DMS153 treated with DMSO at 0.1 percent for 48 hours (cell line): ENCODE measurements around the gene ST7.

ENCODE experiments used
- DNase-seq: peaks from one replicate; lab custom pipeline; 2025; ENCODE audit not compliant: unreplicated experiment; lab: John Stamatoyannopoulos, UW

Gene ST7

GRCh38 chr7:117006907-117007684 is 53.8 kb downstream of the ST7 start:
- no peak for DNase-seq

DNA sequence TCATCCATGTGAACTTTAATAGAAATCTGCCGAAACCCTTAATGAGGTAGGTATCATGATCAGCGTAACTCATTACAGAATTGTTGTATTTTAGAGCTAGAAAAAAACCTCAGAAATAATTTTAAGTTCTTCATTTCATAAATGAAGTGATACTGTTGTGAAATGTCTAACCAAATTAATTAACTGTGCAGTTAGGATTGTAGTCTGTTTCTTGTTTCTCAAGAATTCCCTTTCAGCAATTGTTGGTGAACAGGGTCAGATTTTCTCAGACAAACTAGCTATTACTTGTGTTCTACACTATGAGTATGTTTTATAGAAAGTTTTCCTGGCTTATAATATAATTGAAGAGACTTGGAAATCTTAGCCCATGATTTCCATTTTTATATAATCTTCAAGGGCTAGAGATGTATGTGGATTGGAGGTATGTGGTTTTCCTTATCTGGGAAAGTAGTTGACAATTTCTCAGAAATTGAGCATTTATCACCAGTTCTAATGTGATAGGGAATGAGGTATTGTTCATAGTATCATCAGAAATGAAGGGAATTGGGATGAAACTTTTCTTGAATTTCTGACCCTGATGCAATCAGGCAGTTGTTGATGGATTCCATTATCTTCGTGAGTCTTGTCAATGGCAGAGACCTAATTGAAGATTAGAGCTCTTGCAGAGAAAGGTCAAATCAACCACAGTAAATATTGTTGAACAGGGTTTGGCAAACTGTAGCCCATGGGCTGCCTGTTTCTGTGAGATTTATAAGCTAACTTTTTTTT is 55.0 kb downstream of the ST7 start:
- no peak for DNase-seq

DNA sequence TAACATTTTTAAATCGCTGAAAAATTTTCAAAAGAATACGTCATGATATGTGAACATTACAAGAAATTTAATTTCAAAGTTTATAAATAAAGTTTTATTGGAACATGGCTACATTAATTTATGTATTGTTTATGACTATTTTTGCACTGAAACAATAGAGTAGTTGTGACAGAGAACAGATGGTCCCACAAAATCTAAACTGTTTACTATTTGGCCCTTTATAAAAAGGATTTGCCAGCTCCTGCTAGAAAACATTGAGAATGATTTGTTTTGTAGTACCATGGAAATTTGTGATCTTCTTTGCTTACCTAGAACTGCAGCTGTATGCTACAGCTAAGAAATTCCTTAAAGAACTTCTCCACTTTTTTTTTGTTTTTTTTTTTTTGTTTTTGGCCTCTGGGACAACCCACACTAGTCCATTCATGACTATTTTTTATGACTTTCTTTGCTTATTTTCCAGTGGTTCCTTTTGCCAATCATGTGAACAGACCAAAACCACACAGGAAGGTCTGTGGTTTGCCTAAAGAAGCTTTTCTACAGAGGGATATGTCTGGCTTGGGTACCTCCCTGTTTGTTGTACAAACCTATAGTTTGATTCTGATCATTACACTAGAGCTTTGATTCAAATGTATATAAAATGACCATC is 55.7 kb downstream of the ST7 start:
- DNase-seq, result no peak

DNA sequence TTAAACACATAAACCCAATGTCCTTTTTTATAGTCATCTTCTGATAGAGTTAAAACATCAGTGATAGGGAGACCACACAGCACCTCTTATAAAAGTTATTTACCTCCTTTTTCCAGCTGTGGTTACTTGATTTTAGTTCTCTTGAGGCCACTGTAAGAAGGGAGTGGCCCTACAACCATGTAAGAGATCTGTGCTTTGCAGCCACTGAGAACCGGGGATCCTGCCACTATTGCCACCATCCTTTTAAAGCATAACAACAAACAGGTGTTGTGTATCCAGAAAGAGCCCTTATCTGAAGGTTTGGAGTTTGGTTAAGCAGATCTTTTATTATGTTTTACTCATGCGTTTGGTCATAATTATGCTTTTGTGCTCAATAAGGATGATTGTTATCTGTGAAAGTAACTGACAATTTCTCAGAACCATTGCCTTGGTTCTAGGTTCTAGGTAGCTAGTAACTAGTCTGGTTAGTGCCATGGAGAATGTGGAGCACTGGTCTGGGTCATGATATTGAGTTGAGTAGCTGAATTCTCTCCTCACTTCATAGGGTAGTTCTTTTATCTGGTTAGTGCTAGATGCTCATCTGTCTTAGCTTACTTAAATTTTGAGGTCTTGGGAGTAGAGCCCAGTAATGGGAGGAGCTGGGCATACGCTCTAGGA is 56.5 kb downstream of the ST7 start:
- no peak for DNase-seq

DNA sequence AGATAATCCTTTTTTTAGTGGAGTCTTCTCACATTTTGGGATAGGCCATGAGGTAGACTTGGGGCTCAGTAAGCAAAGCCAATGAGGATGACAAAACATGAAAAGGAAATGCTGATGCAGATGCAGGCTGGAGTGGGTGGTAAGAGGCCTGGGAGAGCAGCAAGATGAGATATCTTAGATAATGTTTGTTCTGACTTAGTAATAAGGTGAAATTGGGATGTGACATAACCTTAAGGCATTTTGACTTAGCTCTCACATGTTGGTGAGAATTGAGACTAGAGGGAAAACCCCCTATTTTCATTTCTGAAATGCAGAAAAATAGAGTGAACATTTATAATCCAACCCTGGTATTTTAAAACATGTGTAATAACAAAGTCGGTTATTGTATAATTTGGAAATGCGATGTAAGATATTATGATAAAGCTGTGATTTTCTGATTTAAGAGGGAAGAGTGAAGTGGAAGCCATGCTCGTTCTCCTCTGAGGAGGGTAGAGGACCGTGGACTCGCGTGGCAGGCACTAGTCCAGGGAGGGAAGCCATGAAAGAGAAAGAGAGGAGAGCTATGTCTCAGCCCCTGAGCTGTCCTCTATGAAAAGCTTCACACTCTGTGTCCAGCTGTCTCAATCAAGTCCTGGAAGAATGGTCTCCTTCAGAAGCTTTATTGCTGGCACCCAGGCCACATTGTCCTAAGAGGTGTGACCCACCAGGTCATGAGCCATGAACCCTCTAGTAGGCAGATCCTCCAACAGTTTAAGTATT is 57.3 kb downstream of the ST7 start:
- DNase-seq, result no peak

DNA sequence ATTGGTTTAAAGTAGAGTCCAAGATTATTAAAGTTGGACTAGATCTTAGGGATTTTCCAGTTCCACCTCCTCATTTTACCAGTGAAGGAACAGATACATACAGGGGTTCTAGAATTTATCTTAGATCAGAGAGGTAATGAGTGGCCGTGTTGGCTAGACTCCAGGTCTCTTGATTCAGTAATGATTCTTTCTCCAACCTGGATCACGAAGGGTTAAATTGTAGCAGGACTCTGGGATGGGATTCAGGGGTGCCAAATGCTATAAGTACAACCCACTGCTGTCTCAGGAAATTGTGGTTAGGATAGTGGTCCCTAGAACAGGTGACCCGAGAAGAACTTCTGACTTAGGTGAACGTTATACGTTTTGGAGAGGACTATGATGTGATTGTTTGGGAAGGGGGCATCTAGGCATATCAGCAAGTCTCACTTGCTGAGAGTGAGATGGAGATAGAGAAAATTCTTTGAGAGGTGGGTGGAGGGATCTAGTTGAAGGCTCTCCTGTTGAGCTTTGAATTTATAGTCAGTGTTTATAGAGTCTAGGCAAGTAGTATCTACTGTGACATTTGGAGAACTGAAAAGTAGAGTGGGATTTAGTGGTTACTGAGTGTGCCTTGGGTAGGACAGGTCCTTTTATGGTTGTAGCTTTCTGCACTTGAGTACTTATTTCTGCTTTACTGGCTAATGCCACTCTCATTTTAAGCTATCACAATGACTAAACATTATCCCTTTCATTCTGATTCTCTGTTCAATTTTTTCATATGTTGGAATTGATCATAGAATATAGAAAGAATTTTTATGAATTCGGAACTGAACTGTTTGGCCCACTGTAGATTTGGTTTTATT is 58.3 kb downstream of the ST7 start:
- no peak for DNase-seq

GRCh38 chr7:117012284-117012683 is 59.0 kb downstream of the ST7 start:
- DNase-seq, result no peak

DNA sequence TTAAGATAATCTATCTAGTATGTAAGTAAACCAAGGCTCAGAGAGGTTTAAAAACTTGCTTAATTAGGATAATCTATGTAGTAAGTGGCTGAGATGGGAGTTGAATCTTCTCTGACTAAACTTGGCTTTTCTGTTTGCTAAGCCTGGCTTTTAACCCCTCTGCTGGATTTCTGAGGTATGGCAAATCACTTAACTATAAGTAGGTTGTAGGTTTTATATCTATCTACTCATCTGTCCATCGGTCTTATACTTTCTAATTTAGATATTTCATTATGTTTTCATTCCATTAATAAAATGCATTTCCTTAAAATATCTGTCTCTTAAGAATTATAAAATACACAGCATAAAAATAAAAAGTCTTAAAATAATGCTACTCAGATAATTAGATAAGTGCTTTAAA is 59.4 kb downstream of the ST7 start:
- DNase-seq, result peak; percentile 28

DNA sequence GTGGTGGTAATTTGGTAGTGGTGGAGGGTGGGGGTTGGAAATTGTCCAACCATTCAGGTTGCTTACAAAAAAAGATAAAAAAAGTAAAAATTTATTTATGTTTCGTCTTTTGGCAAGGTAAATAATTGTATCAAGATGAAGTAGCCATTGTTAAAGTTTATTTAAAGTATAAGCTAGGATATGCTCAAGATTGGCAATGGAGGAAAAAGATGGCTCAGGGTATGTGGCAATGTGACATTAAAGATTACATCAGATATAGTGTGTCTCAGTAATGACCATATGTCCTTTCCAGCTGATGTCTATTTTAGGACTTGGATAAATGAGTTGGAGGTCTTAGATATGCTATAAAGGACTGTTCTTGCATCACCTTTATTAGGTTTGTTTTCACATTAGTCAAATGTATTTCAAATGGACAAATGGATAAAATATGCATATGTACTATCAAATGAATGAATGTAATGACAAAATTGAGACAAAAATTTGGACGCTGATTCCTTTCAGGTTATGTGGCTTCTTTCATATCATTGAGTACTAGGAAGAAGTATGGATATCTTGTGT is 60.9 kb downstream of the ST7 start:
- DNase-seq, result no peak

DNA sequence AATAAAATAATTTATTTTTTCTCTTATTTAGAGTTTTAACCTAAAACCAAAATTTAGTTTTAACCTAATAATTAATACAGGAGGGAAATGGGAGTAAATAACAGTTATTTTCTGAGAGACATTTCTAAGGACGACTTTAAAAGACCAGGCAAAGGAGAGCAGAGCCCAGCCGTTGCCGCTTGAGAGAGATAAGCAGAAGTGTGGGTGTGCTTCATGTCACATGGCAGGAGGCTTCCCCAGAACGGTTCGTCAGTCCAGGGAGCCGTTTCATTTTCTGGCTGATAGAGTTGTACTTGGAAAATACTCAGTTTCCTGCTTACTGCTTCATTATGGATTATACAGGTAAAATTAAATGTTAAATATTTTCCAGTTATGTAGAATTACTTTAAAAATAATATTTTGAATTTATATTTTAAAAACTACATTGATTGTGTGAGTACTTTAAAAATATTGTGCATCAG is 61.4 kb downstream of the ST7 start:
- DNase-seq, result no peak

DNA sequence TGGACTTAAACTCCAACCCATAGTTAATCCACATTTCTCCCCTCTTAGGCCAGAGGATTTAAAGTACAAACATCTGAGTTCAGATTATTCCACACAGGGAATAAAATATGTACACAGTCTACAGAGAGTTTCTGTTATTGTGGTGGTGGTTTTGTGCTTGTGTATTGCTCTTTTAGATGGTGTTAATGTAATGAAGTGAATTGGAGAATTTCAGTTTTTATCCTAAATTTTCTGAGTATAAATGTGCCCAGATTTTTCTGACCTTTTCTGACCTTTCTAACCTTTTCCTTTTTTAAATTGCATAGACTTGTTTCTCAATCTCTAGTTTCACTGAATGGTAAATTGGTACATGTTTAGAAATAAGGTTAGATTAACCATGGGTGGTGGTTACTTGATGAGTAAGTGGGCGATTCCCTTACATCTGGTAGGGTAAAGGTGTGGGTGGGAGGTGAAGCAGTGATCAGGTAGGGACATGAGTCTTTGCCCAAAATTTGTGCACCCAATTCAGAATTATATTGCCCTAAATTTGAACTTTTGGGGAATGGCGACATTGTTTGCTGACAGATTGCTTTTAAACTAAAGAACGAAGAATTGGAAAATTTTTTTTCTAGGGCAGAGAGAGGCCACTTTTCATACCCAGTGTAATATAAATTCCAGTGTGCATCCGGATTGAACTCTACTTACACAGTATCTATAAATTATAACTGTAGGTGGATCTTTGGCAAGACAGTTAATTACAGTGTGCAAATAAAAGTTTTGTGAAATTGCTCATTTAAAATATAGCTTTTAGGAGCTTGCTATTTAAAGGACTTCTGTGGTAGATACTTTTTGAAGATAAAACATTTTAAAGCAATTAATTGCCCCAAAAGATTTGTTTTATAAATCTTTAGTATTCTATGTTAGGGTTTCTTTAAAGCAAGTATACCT is 62.2 kb downstream of the ST7 start:
- no peak for DNase-seq

DNA sequence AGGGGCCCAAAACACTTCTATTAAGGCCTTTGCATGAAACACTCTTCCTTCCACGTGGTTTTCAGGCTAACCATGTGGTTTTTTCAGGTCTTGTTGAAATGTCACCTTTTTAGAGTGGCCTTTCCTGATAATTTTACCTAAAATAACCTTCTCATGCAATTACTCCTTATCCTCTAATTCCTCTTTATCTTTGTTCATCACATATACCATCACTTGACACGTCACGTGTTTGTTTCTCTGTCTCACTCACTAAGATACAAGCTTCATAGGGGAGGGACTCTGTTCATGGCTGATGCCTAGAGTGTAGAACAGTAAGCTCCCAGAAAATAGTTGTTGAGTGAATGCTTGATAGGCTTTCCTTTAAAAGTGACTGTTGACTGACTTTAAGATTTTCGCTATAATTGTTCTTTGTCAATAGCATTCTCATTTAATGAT is 63.7 kb downstream of the ST7 start:
- DNase-seq, result no peak

DNA sequence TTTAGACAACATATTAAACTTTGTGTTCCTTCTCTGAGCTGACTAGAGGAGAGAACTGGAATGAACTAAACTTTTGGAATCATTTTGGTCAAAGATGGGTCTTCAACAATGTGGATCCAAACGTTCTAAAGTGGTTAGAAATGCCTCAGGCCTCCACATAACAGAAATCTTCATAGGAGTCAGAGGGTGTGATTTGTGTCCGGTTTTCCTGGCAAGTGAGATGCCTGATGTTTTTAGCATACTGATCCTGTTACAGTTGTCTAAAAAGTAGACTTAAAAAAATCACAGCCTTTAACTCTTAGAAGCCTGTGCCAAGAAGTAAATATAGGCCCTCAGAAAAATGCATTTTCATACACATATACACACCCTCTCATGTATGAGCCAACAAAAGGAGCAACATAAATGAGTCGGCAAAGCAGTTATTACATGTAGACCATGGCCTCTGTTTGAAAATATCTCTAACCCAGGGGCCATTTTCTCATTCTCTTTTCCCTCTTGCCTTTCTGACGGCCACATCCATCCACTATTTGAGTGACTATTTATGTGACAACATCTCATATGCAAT is 64.5 kb downstream of the ST7 start:
- no peak for DNase-seq

GRCh38 chr7:117018713-117019112 is 65.4 kb downstream of the ST7 start:
- DNase-seq, result no peak

DNA sequence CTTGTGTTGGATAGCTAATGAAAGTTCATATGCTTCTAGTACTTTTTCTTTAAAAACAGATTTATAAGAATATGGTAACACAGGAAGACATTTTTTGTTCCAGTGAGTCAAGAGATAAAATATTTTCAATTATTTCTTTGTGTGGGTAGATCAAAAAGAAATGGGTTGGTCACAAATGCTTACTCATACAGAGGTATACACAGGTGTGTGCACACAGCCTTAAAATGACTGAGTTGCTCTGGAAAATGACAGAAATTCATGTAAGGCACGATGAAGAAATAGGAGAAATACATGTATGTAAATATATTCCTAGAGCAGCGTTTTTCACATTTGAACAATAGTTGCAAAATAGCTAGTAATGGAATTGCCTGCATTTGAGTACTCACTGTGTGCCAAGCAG is 66.0 kb downstream of the ST7 start:
- DNase-seq, result no peak

DNA sequence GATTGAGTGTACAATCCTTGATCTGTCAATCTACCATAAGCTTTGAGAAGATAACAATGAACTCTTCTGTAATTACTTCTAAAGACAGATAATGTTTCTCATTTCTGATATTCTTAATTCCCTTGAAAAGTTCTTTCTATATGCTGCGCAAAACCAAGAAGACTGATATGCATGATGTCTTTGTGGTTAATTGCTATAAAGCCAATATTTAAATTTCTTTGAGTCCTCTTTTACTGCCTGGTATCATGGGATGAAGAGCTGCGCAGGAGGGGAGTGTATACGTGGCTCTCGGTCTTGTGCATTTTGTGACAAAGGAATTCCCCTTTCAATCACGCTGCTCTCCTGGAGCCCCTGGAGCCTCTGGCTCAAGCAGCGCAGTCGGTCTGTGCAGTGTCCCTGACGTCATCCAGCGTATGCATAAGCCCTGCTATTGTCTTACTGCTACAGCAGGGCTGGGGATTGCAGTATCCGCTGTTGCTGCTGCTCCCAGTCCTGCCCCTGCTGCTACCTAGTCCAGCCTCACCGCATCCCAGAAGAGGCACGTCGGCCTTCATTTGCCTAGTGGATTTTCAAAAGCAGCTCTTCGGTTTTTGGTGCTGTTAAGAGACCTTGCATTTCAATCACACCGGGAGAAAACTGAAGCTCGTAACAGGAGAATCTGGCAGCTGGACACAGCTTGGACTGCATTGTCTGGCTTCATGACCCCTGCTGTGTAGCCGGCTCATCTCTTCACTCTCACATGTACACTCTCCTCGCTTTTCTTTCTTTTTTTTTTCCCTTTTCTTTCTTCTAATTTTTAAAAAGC is 66.7 kb downstream of the ST7 start:
- peak; percentile 84 for DNase-seq

GRCh38 chr7:117020591-117020973 is 67.3 kb downstream of the ST7 start:
- DNase-seq, result no peak
